Type B pancreatic cell (in vitro differentiated cells): ENCODE results near the gene MORC2. TPM values are rescaled to one million over a fixed set of nuclear protein-coding genes. Genes with fewer than 3 reads are reported as not detected.
A peak's percentile ranks its signal among the peaks of the same experiment; 100 is the strongest.

Experiments
- DNase-seq: peaks from one replicate; pipeline ENCODE4 v3.0.0; 2021; ENCODE audit warnings: mixed read lengths; ENCODE audit not compliant: unreplicated experiment; ENCODE audit errors: extremely low spot score
- H3K27ac Mint-ChIP-seq: 2 replicates; pipeline ENCODE4 v1.8.0; 2021; ENCODE audit warnings: mild to moderate bottlenecking, mixed read lengths
- H3K27me3 Mint-ChIP-seq: 2 replicates; pipeline ENCODE4 v1.8.0; 2021; ENCODE audit warnings: mixed read lengths
- H3K36me3 Mint-ChIP-seq: 2 replicates; pipeline ENCODE4 v1.8.0; 2021; ENCODE audit warnings: mixed read lengths
- H3K4me1 Mint-ChIP-seq: one replicate; pipeline ENCODE4 v1.8.0; 2021; ENCODE audit warnings: mixed read lengths; ENCODE audit not compliant: unreplicated experiment
- H3K4me3 Mint-ChIP-seq: 2 replicates; pipeline ENCODE4 v1.8.0; 2021; ENCODE audit warnings: mild to moderate bottlenecking, mixed read lengths
- H3K9me3 Mint-ChIP-seq: 2 replicates; pipeline ENCODE4 v1.8.0; 2021; ENCODE audit warnings: mixed read lengths
- CTCF ChIP-seq: fragments of 200-600 bp; sonication (generic); conservative IDR thresholded peaks from 2 replicates; pipeline ENCODE4 v1.5.0; 2021; ENCODE audit warnings: antibody characterized with exemption, mild to moderate bottlenecking
- total RNA-seq: library from RNA; stranded (reverse); gene quantifications from 2 replicates; pipeline ENCODE4 v1.2.1, GENCODE V29; 2021; ENCODE audit warnings: low replicate concordance

The MORC2 gene
- total RNA-seq, 1 donor from 2014 or later: 48.1 TPM

- TF ChIP-seq CTCF: no peak
- H3K27me3 Mint-ChIP-seq: no peaks in the 10 kb centered on the region
- H3K4me3 Mint-ChIP-seq: no peak overlapping the region
- H3K9me3 Mint-ChIP-seq: peaks cover 16% of the 10 kb centered on the region
- peaks cover 8% of the 10 kb centered on the region for H3K36me3 Mint-ChIP-seq
- DNase-seq: no peak
- H3K4me1 Mint-ChIP-seq: no peaks in the 10 kb centered on the region
- no peak overlapping the region for H3K27ac Mint-ChIP-seq
Measured at GRCh38 chr22:30984317-30984716, 15.7 kb upstream of the MORC2 start.

- Mint-ChIP-seq H3K27ac (no peak overlapping the region), H3K27me3 (no peaks in the 10 kb centered on the region), H3K9me3 (peaks cover 24% of the 10 kb centered on the region), H3K4me1 (no peaks in the 10 kb centered on the region), H3K4me3 (no peak overlapping the region), H3K36me3 (peaks cover 20% of the 10 kb centered on the region)
- no peak for TF ChIP-seq CTCF
- DNase-seq: no peak
Measured at GRCh38 chr22:30982512-30982911, 13.9 kb upstream of the MORC2 start.

- H3K4me1 Mint-ChIP-seq: no peaks in the 10 kb centered on the region
- DNase-seq: no peak
- H3K27ac Mint-ChIP-seq: no peak overlapping the region
- no peak overlapping the region for H3K4me3 Mint-ChIP-seq
- peaks cover 46% of the 10 kb centered on the region for H3K36me3 Mint-ChIP-seq
- H3K9me3 Mint-ChIP-seq: peaks cover 35% of the 10 kb centered on the region
- H3K27me3 Mint-ChIP-seq: no peaks in the 10 kb centered on the region
- no peak for TF ChIP-seq CTCF
Measured at GRCh38 chr22:30979932-30980331, 11.4 kb upstream of the MORC2 start.

GRCh38 chr22:30978304-30978962 lies 9.9 kb upstream of the MORC2 start:
- Mint-ChIP-seq H3K9me3 (peaks cover 27% of the 10 kb centered on the region), H3K4me3 (no peak overlapping the region), H3K27ac (no peak overlapping the region), H3K4me1 (no peaks in the 10 kb centered on the region), H3K27me3 (no peaks in the 10 kb centered on the region), H3K36me3 (peaks cover 61% of the 10 kb centered on the region)
- TF ChIP-seq CTCF: no peak
- no peak for DNase-seq

- Mint-ChIP-seq H3K27ac (peak overlapping the region; percentile 86), H3K4me3 (peak overlapping the region; percentile 99), H3K4me1 (peaks cover 21% of the 10 kb centered on the region), H3K36me3 (peaks cover 80% of the 10 kb centered on the region), H3K9me3 (peaks cover 24% of the 10 kb centered on the region), H3K27me3 (peaks cover 3% of the 10 kb centered on the region)
- DNase-seq: no peak
- no peak for TF ChIP-seq CTCF
Measured at GRCh38 chr22:30970356-30970746, 1.8 kb upstream of the MORC2 start.
